ENCODE data around the gene GUCY2D.
"Not testable (repeated sequence)": the region's sequence is repeated elsewhere in the genome, so short reads cannot be mapped to it uniquely, and the experiment has no call there.

- TF ChIP-seq POLR2AphosphoS5, POLR2A, CTCF, EP300 (IDR thresholded peaks at IDR 0.05): not testable (repeated sequence)
Observed at GRCh38 chr17:8024161-8024560, 21.7 kb downstream of the GUCY2D start.

Measured in sigmoid colon (tissue), 4 donors.